ENCODE results near the gene MARK3. TPM values are rescaled to one million over a fixed set of nuclear protein-coding genes. Genes with fewer than 3 reads are reported as not detected.

Gene MARK3
- total and polyA plus RNA-seq, 2 of the 13 experiments (the other 11 are each of a cell fraction or from before 2014, with no cell fraction given), result 47.7 to 56.6 TPM

- TF ChIP-seq ZNF530 (CRISPR knock-in tag; IDR thresholded peaks at IDR 0.05; ENCODE audit: low read depth) (no peak), SRF (IDR thresholded peaks at IDR 0.05; ENCODE audit: low read depth, low read length) (no peak), ZNF251 (CRISPR knock-in tag; IDR thresholded peaks at IDR 0.05) (no peak), SKIL (CRISPR knock-in tag; IDR thresholded peaks at IDR 0.05; ENCODE audit: borderline replicate concordance) (no peak), HNF4G (IDR thresholded peaks at IDR 0.05; ENCODE audit: borderline replicate concordance, low read depth, low read length) (no peak), HNF4G (CRISPR knock-in tag; IDR thresholded peaks at IDR 0.05; ENCODE audit: borderline replicate concordance, low read depth) (peak; percentile 53), ATM (IDR thresholded peaks at IDR 0.05; ENCODE audit: borderline replicate concordance) (no peak), ZNF670 (CRISPR knock-in tag; IDR thresholded peaks at IDR 0.05; ENCODE audit: borderline replicate concordance) (no peak), ATF7 (IDR thresholded peaks at IDR 0.05) (no peak), ATF7 (CRISPR knock-in tag; IDR thresholded peaks at IDR 0.05) (no peak), XRCC5 (optimal IDR thresholded peaks at IDR 0.05; ENCODE audit: low read length) (peak; percentile 41), KAT7 (CRISPR knock-in tag; IDR thresholded peaks at IDR 0.05; ENCODE audit: borderline replicate concordance) (peak; percentile 49; the same call in 1 of the 2 replicates), CENPBD1 (CRISPR knock-in tag; IDR thresholded peaks at IDR 0.05; ENCODE audit: borderline replicate concordance, low read depth) (no peak), ZNF274 (CRISPR knock-in tag; IDR thresholded peaks at IDR 0.05) (no peak; the same call in 1 of the 2 replicates), TOE1 (CRISPR knock-in tag; IDR thresholded peaks at IDR 0.05) (no peak), PRPF4 (IDR thresholded peaks at IDR 0.05; ENCODE audit: low read depth, low read length, poor library complexity, severe bottlenecking) (no peak), ZNF768 (CRISPR knock-in tag; IDR thresholded peaks at IDR 0.05) (peak; percentile 21; the same call in 1 of the 2 replicates), KMT2A (CRISPR knock-in tag; IDR thresholded peaks at IDR 0.05) (peak; percentile 90), RFX3 (CRISPR knock-in tag; IDR thresholded peaks at IDR 0.05) (peak; percentile 86), SAP130 (CRISPR knock-in tag; IDR thresholded peaks at IDR 0.05; ENCODE audit: low read depth) (peak; percentile 90), ZNF256 (CRISPR knock-in tag; conservative IDR thresholded peaks at IDR 0.05) (no peak), TSC22D2 (CRISPR knock-in tag; IDR thresholded peaks at IDR 0.05; ENCODE audit: borderline replicate concordance) (no peak), NFE2L2 (IDR thresholded peaks at IDR 0.05; ENCODE audit: low read length) (no peak), ZNF446 (CRISPR knock-in tag; IDR thresholded peaks at IDR 0.05) (no peak), CEBPG (CRISPR knock-in tag; IDR thresholded peaks at IDR 0.05) (no peak), ZMAT3 (CRISPR knock-in tag; conservative IDR thresholded peaks at IDR 0.05) (no peak), CTCF (CRISPR knock-in tag; IDR thresholded peaks at IDR 0.05) (peak; percentile 37)
- TF ChIP-seq, protein P1, sequence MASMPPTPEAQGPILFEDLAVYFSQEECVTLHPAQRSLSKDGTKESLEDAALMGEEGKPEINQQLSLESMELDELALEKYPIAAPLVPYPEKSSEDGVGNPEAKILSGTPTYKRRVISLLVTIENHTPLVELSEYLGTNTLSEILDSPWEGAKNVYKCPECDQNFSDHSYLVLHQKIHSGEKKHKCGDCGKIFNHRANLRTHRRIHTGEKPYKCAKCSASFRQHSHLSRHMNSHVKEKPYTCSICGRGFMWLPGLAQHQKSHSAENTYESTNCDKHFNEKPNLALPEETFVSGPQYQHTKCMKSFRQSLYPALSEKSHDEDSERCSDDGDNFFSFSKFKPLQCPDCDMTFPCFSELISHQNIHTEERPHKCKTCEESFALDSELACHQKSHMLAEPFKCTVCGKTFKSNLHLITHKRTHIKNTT (CRISPR knock-in tag; IDR thresholded peaks at IDR 0.05), result no peak
Observed at GRCh38 chr14:103385152-103385928, at the start of gene MARK3 (continued).
